Measurements from ENCODE around the gene CMSS1.

The CMSS1 gene

GRCh38 chr3:100106094-100106493 is 288.4 kb downstream of the CMSS1 start:
- TF ChIP-seq EZH2phosphoT487 (IDR thresholded peaks at IDR 0.05; ENCODE audit: low read length) (no peak), EZH2 (optimal IDR thresholded peaks at IDR 0.05; ENCODE audit: low read depth, low read length) (no peak), CTCF (IDR thresholded peaks at IDR 0.05; ENCODE audit: low read length) (no peak)
- H3K9ac ChIP-seq (ENCODE audit: low read length), result no peak overlapping the region
- H3K9me3 ChIP-seq (replicated peaks; ENCODE audit: insufficient read depth, low read length), result no peaks in the 10 kb centered on the region
- no peaks in the 10 kb centered on the region for H4K20me1 ChIP-seq (ENCODE audit: insufficient read depth, low read length)
- no peaks in the 10 kb centered on the region for H3K9me2 ChIP-seq (replicated peaks; ENCODE audit: insufficient read depth, low read length)
- H3K4me1 ChIP-seq (ENCODE audit: low read length), result peaks cover 34% of the 10 kb centered on the region
- peaks cover 12% of the 10 kb centered on the region for H3F3A ChIP-seq (ENCODE audit: insufficient read depth, low read length)
- H3K4me3 ChIP-seq (ENCODE audit: low read length), result no peak overlapping the region
- DNase-seq, result no peak
- H3K4me2 ChIP-seq (ENCODE audit: low read depth, low read length), result no peak overlapping the region
- peak overlapping the region; percentile 74; the same call in 1 of the 2 replicates for H3K27ac ChIP-seq (ENCODE audit: low read length)
- no peaks in the 10 kb centered on the region for H3K79me2 ChIP-seq (ENCODE audit: low read length)
- no peaks in the 10 kb centered on the region for H3K36me3 ChIP-seq (replicated peaks; ENCODE audit: insufficient read depth, low read length)
- H2AFZ ChIP-seq (ENCODE audit: low read length), result no peak overlapping the region
- no peaks in the 10 kb centered on the region for H3K27me3 ChIP-seq (replicated peaks; ENCODE audit: insufficient read depth, low read length)

GRCh38 chr3:100106531-100107141 is 289.0 kb downstream of the CMSS1 start:
- Histone ChIP-seq H3K36me3 (replicated peaks; ENCODE audit: insufficient read depth, low read length) (no peaks in the 10 kb centered on the region), H3K27ac (ENCODE audit: low read length) (no peak overlapping the region), H3K9ac (ENCODE audit: low read length) (no peak overlapping the region), H3K4me1 (ENCODE audit: low read length) (peaks cover 34% of the 10 kb centered on the region), H3K27me3 (replicated peaks; ENCODE audit: insufficient read depth, low read length) (no peaks in the 10 kb centered on the region), H2AFZ (ENCODE audit: low read length) (no peak overlapping the region), H3K79me2 (ENCODE audit: low read length) (no peaks in the 10 kb centered on the region), H3K9me3 (replicated peaks; ENCODE audit: insufficient read depth, low read length) (no peaks in the 10 kb centered on the region), H3K4me3 (ENCODE audit: low read length) (no peak overlapping the region), H4K20me1 (ENCODE audit: insufficient read depth, low read length) (no peaks in the 10 kb centered on the region), H3K4me2 (ENCODE audit: low read depth, low read length) (no peak overlapping the region), H3F3A (ENCODE audit: insufficient read depth, low read length) (peaks cover 12% of the 10 kb centered on the region), H3K9me2 (replicated peaks; ENCODE audit: insufficient read depth, low read length) (no peaks in the 10 kb centered on the region)
- DNase-seq, result no peak
- TF ChIP-seq CTCF (IDR thresholded peaks at IDR 0.05; ENCODE audit: low read length) (no peak), EZH2 (optimal IDR thresholded peaks at IDR 0.05; ENCODE audit: low read depth, low read length) (no peak), EZH2phosphoT487 (IDR thresholded peaks at IDR 0.05; ENCODE audit: low read length) (no peak)

GRCh38 chr3:100107221-100107814 is 289.7 kb downstream of the CMSS1 start:
- H3K9me2 ChIP-seq (replicated peaks; ENCODE audit: insufficient read depth, low read length), result no peaks in the 10 kb centered on the region
- TF ChIP-seq EZH2phosphoT487 (IDR thresholded peaks at IDR 0.05; ENCODE audit: low read length) (no peak), EZH2 (optimal IDR thresholded peaks at IDR 0.05; ENCODE audit: low read depth, low read length) (no peak), CTCF (IDR thresholded peaks at IDR 0.05; ENCODE audit: low read length) (no peak)
- H3K4me3 ChIP-seq (ENCODE audit: low read length), result no peak overlapping the region
- peaks cover 12% of the 10 kb centered on the region for H3F3A ChIP-seq (ENCODE audit: insufficient read depth, low read length)
- H3K79me2 ChIP-seq (ENCODE audit: low read length), result no peaks in the 10 kb centered on the region
- DNase-seq, result no peak
- H2AFZ ChIP-seq (ENCODE audit: low read length), result no peak overlapping the region
- H3K9ac ChIP-seq (ENCODE audit: low read length), result no peak overlapping the region
- no peak overlapping the region for H3K4me2 ChIP-seq (ENCODE audit: low read depth, low read length)
- no peaks in the 10 kb centered on the region for H4K20me1 ChIP-seq (ENCODE audit: insufficient read depth, low read length)
- no peaks in the 10 kb centered on the region for H3K36me3 ChIP-seq (replicated peaks; ENCODE audit: insufficient read depth, low read length)
- peaks cover 34% of the 10 kb centered on the region for H3K4me1 ChIP-seq (ENCODE audit: low read length)
- H3K27ac ChIP-seq (ENCODE audit: low read length), result no peak overlapping the region
- no peaks in the 10 kb centered on the region for H3K9me3 ChIP-seq (replicated peaks; ENCODE audit: insufficient read depth, low read length)
- H3K27me3 ChIP-seq (replicated peaks; ENCODE audit: insufficient read depth, low read length), result no peaks in the 10 kb centered on the region

Data from MM.1S (cell line).